ENCODE data around the gene FAU. TPM values are rescaled to one million over a fixed set of nuclear protein-coding genes. Genes with fewer than 3 reads are reported as not detected.
A peak's percentile ranks its signal among the peaks of the same experiment; 100 is the strongest.

The FAU gene
- total and polyA plus RNA-seq, 10 donors: 528 to 2,170 (median 870) TPM

- H3K4me3 ChIP-seq: peak overlapping the region; percentile 77 to 99 (median 96)
- no peak for DNase-seq
- H3K36me3 ChIP-seq: peaks cover 5 to 43% (median 41%) of the 10 kb centered on the region in 6 donors
- TF ChIP-seq, protein P1, sequence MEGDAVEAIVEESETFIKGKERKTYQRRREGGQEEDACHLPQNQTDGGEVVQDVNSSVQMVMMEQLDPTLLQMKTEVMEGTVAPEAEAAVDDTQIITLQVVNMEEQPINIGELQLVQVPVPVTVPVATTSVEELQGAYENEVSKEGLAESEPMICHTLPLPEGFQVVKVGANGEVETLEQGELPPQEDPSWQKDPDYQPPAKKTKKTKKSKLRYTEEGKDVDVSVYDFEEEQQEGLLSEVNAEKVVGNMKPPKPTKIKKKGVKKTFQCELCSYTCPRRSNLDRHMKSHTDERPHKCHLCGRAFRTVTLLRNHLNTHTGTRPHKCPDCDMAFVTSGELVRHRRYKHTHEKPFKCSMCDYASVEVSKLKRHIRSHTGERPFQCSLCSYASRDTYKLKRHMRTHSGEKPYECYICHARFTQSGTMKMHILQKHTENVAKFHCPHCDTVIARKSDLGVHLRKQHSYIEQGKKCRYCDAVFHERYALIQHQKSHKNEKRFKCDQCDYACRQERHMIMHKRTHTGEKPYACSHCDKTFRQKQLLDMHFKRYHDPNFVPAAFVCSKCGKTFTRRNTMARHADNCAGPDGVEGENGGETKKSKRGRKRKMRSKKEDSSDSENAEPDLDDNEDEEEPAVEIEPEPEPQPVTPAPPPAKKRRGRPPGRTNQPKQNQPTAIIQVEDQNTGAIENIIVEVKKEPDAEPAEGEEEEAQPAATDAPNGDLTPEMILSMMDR (IDR thresholded peaks at IDR 0.05 in 8 of 11, conservative IDR thresholded peaks at IDR 0.05 in 3 of 11): no peak
- TF ChIP-seq POLR2AphosphoS5 (IDR thresholded peaks at IDR 0.05): no peak
- no peak for TF ChIP-seq POLR2A (IDR thresholded peaks at IDR 0.05)
- peak overlapping the region; percentile 92 to 100 (median 98) for H3K27ac ChIP-seq
- WGBS, 5 donors: 0 to 3% (median 2%) methylated on average over 10 to 20 of the region's 20 CpGs
- H3K9me3 ChIP-seq: no peaks in the 10 kb centered on the region
- no peaks in the 10 kb centered on the region for H3K27me3 ChIP-seq (replicated peaks in 1 of 7)
- peaks cover 38 to 78% (median 58%) of the 10 kb centered on the region in 6 donors for H3K4me1 ChIP-seq
- intact Hi-C loops (cut with DNase I; ENCODE audit: low total_unique reads): no loop called here
Observed at GRCh38 chr11:65133724-65134123, 11.8 kb upstream of the FAU start.

DNA sequence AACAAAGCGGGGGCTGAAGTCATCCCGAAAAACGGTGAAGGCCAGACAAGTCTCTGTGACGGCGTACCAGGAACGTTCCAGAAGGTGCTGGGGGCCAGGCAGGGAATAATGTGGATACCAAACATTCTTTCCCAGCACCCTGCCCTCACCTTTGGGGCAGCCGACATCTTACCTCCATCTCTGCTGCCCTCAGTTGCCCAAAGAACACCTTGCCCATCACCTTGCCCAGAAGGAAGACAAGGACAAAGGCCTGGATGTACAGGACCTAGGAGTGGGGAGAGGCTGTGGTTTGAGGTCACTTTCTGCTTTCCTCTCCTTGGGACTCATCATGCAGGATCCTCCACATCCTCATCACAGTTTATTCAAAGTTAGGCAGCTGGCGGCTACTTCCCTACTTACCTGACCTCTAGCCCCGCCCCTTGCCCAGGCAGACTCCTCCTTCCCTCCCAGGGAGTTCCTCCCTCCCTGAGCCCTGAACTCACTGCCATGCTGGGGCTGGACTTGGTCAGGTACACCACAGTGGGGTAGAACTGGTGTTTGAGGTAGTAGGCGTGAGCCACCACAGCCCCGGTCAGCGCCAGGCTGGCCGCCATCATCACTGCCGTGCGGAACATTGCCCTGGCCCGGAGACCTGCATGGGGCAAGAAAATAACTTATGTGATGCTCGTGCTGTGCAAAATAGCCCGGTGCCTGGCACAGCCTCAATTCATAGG lies 11.2 kb upstream of the FAU start:
- TF ChIP-seq POLR2A (IDR thresholded peaks at IDR 0.05): no peak
- peak; percentile 45 to 68 (median 64) for TF ChIP-seq POLR2AphosphoS5 (IDR thresholded peaks at IDR 0.05)
- peak; percentile 93 for DNase-seq
- H3K27me3 ChIP-seq (replicated peaks in 1 of 7): no peaks in the 10 kb centered on the region
- intact Hi-C loops (cut with DNase I; ENCODE audit: low total_unique reads): no loop called here
- H3K27ac ChIP-seq: peak overlapping the region; percentile 3 to 100 (median 98)
- H3K9me3 ChIP-seq: no peaks in the 10 kb centered on the region
- WGBS, 5 donors: 32 to 48% (median 36%) methylated on average over 14 to 18 of the region's 18 CpGs
- peak overlapping the region; percentile 77 to 99 (median 96) for H3K4me3 ChIP-seq
- H3K4me1 ChIP-seq: peaks cover 38 to 84% (median 58%) of the 10 kb centered on the region in 6 donors
- peaks cover 5 to 49% (median 47%) of the 10 kb centered on the region in 6 donors for H3K36me3 ChIP-seq

GRCh38 chr11:65132238-65132987 lies 10.5 kb upstream of the FAU start:
- H3K27ac ChIP-seq: peak overlapping the region; percentile 3 to 100 (median 96)
- WGBS, 5 donors: 47 to 66% (median 55%) methylated on average over 9 to 10 of the region's 10 CpGs
- H3K36me3 ChIP-seq: peaks cover 9 to 57% (median 54%) of the 10 kb centered on the region in 6 donors
- TF ChIP-seq POLR2A (IDR thresholded peaks at IDR 0.05): peak in 1 of 3 donors; percentile 12
- TF ChIP-seq POLR2AphosphoS5 (IDR thresholded peaks at IDR 0.05): peak; percentile 46 to 80 (median 70)
- TF ChIP-seq, protein P1 (IDR thresholded peaks at IDR 0.05 in 8 of 11, conservative IDR thresholded peaks at IDR 0.05 in 3 of 11): no peak
- no peaks in the 10 kb centered on the region for H3K9me3 ChIP-seq
- H3K4me3 ChIP-seq: peak overlapping the region; percentile 77 to 99 (median 96)
- DNase-seq: peak; percentile 89
- H3K27me3 ChIP-seq (replicated peaks in 1 of 7): no peaks in the 10 kb centered on the region
- peaks cover 38 to 85% (median 58%) of the 10 kb centered on the region in 6 donors for H3K4me1 ChIP-seq
- intact Hi-C loops (cut with DNase I; ENCODE audit: low total_unique reads): no loop called here

DNA sequence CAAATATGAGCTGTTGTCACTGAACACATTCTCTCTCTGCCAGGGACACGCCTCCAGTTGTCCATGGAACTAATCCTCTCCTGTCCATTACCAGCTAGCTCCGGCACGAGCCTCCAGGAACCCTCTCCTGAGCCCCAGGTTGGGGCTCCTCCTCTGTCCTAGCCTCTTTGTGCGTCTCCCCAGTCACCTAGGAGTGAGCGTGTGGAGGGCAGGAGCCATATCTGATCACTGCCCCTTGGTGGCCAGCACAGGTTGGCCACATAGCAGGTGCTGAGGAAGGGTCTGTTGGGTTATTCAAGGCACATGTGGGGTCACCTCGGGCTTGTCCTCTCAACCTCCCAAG lies 9.9 kb upstream of the FAU start:
- H3K27me3 ChIP-seq (replicated peaks in 1 of 7): no peaks in the 10 kb centered on the region
- 51 to 75% (median 71%) methylated on average over 6 of the region's 6 CpGs for WGBS, 5 donors
- peak; percentile 74 for DNase-seq
- H3K9me3 ChIP-seq: no peaks in the 10 kb centered on the region
- peak overlapping the region in 7 of 8 donors; percentile 9 to 100 (median 92) for H3K27ac ChIP-seq
- TF ChIP-seq, protein P1 (IDR thresholded peaks at IDR 0.05 in 8 of 11, conservative IDR thresholded peaks at IDR 0.05 in 3 of 11): no peak
- H3K4me3 ChIP-seq: peak overlapping the region in 7 of 8 donors; percentile 77 to 98 (median 95)
- peaks cover 9 to 62% (median 60%) of the 10 kb centered on the region in 6 donors for H3K36me3 ChIP-seq
- intact Hi-C loops (cut with DNase I; ENCODE audit: low total_unique reads): no loop called here
- peaks cover 38 to 86% (median 58%) of the 10 kb centered on the region in 6 donors for H3K4me1 ChIP-seq

Data from spleen (tissue), 11 donors.